HG02642 (cell line): Measurements from ENCODE around the gene SLIT1.

Experiments used
- ATAC-seq: cut with Tn5 transposase; IDR thresholded peaks from one replicate; pipeline ENCODE4 v1.9.1; 2021; ENCODE audit warnings: mild to moderate bottlenecking; ENCODE audit not compliant: unreplicated experiment, poor library complexity

SLIT1 gene

DNA sequence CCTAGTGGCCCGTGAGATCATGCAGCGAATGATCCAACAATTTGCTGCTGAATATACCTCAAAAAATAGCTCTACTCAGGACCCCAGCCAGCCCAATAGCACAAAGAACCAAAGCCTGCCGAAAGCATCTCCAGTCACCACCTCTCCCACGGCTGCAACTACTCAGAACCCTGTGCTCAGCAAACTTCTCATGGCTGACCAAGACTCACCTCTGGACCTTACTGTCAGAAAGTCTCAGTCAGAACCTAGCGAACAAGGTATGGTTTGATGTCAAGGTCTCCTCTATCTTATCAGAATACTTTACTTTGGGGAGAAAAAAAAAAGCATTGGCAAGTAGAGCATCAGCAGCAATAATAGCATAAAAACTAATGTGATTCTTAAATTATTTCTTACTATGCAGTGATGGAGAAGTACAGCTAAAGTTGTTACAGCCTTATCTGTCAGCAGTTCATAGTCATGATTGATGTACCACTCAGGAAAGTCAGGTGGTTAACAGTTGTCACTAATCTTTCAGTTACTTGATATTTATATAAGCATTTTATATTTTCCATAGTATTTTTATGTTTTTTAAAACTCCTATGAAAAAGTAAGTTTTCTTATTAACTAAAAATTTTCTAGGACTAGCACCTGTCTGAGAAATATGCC lies 236.6 kb downstream of the SLIT1 start:
- no peak for ATAC-seq
